ENCODE results near the gene PDZD4. TPM values are rescaled to one million over a fixed set of nuclear protein-coding genes. Genes with fewer than 3 reads are reported as not detected.

The PDZD4 gene
- total and polyA plus RNA-seq, 2 experiments from 2014 or later, result 0.50 to 5.8 TPM

GRCh38 chrX:153770601-153771414 lies 59.5 kb downstream of the PDZD4 start:
- Histone ChIP-seq H3K4me3 (no peak overlapping the region), H3K4me1 (ENCODE audit: low read depth) (peaks cover 3% of the 10 kb centered on the region), H3K27ac (no peak overlapping the region), H3K9me3 (ENCODE audit: low read depth) (no peaks in the 10 kb centered on the region), H3K36me3 (no peaks in the 10 kb centered on the region), H3K27me3 (no peaks in the 10 kb centered on the region)
- no peak for TF ChIP-seq CTCF (IDR thresholded peaks at IDR 0.05; ENCODE audit: low read depth, low read length)
- no peak for DNase-seq (ENCODE audit: low read depth in 1 of 2, low spot score in 1 of 2)

GRCh38 chrX:153769865-153770600 lies 60.3 kb downstream of the PDZD4 start:
- H3K4me1 ChIP-seq (ENCODE audit: low read depth), result peaks cover 5% of the 10 kb centered on the region
- no peak for TF ChIP-seq CTCF (IDR thresholded peaks at IDR 0.05; ENCODE audit: low read depth, low read length)
- DNase-seq (ENCODE audit: low read depth in 1 of 2, low spot score in 1 of 2), result no peak
- H3K27ac ChIP-seq, result no peak overlapping the region
- no peaks in the 10 kb centered on the region for H3K9me3 ChIP-seq (ENCODE audit: low read depth)
- no peaks in the 10 kb centered on the region for H3K36me3 ChIP-seq
- no peaks in the 10 kb centered on the region for H3K27me3 ChIP-seq
- H3K4me3 ChIP-seq, result no peak overlapping the region

- Histone ChIP-seq H3K36me3 (no peaks in the 10 kb centered on the region), H3K27ac (no peak overlapping the region), H3K4me1 (ENCODE audit: low read depth) (peaks cover 5% of the 10 kb centered on the region), H3K27me3 (no peaks in the 10 kb centered on the region), H3K4me3 (no peak overlapping the region), H3K9me3 (ENCODE audit: low read depth) (no peaks in the 10 kb centered on the region)
- TF ChIP-seq CTCF (IDR thresholded peaks at IDR 0.05; ENCODE audit: low read depth, low read length), result no peak
- no peak for DNase-seq (ENCODE audit: low read depth in 1 of 2, low spot score in 1 of 2)
Measured at GRCh38 chrX:153769158-153769864, 61.0 kb downstream of the PDZD4 start.

GRCh38 chrX:153768311-153769157 lies 61.8 kb downstream of the PDZD4 start:
- peaks cover 5% of the 10 kb centered on the region for H3K4me1 ChIP-seq (ENCODE audit: low read depth)
- no peak for DNase-seq (ENCODE audit: low read depth in 1 of 2, low spot score in 1 of 2)
- H3K9me3 ChIP-seq (ENCODE audit: low read depth), result no peaks in the 10 kb centered on the region
- TF ChIP-seq CTCF (IDR thresholded peaks at IDR 0.05; ENCODE audit: low read depth, low read length), result no peak
- H3K4me3 ChIP-seq, result no peak overlapping the region
- no peaks in the 10 kb centered on the region for H3K27me3 ChIP-seq
- H3K36me3 ChIP-seq, result no peaks in the 10 kb centered on the region
- H3K27ac ChIP-seq, result no peak overlapping the region

GRCh38 chrX:153767674-153768055 lies 62.7 kb downstream of the PDZD4 start:
- no peaks in the 10 kb centered on the region for H3K27me3 ChIP-seq
- peaks cover 5% of the 10 kb centered on the region for H3K4me1 ChIP-seq (ENCODE audit: low read depth)
- H3K4me3 ChIP-seq, result no peak overlapping the region
- no peak for DNase-seq (ENCODE audit: low read depth in 1 of 2, low spot score in 1 of 2)
- no peak for TF ChIP-seq CTCF (IDR thresholded peaks at IDR 0.05; ENCODE audit: low read depth, low read length)
- no peaks in the 10 kb centered on the region for H3K9me3 ChIP-seq (ENCODE audit: low read depth)
- H3K27ac ChIP-seq, result no peak overlapping the region
- no peaks in the 10 kb centered on the region for H3K36me3 ChIP-seq
